Gastrocnemius medialis (tissue), 4 donors: ENCODE data around the gene POLA2. TPM values are rescaled to one million over a fixed set of nuclear protein-coding genes. Genes with fewer than 3 reads are reported as not detected.
"Not testable (repeated sequence)": the region's sequence is repeated elsewhere in the genome, so short reads cannot be mapped to it uniquely, and the experiment has no call there.

Source experiments
- ATAC-seq, 2 donors: fragments of 150-250 bp; one replicate each; pipeline ENCODE4 v1.9.1; 2016
- DNase-seq, 2 donors: peaks; one replicate each; pipeline ENCODE4 v3.0.0-alpha.2; 2019
- H3K27ac ChIP-seq, 4 donors: fragments of 200-600 bp; sonication (generic); 1 replicate in 1 of 4; 2 replicates in 3 of 4; pipeline ENCODE4 v1.5.1; 2016 to 2018; ENCODE audit warnings: mild to moderate bottlenecking in 2 of 4, moderate library complexity in 1 of 4
- H3K27me3 ChIP-seq, 3 donors: fragments of 200-600 bp; sonication (generic) in 2 of 3; 1 replicate in 1 of 3; 2 replicates in 2 of 3; pipeline versions ENCODE4 v1.5.1 to v1.6.0; 2016 to 2019; ENCODE audit warnings: mild to moderate bottlenecking in 1 of 3, moderate library complexity in 1 of 3
- H3K36me3 ChIP-seq, 2 donors: fragments of 200-600 bp; sonication (generic) in 1 of 2; one replicate each; pipeline ENCODE4 v1.5.1; 2017 to 2018
- H3K4me1 ChIP-seq, 2 donors: fragments of 200-600 bp; sonication (generic) in 1 of 2; one replicate each; pipeline ENCODE4 v1.5.1; 2016 to 2017; ENCODE audit warnings: mild to moderate bottlenecking in 2 of 2
- H3K4me3 ChIP-seq, 4 donors: fragments of 200-600 bp; sonication (generic) in 3 of 4; 1 replicate in 1 of 4; 2 replicates in 3 of 4; pipeline ENCODE4 v1.5.1; 2016 to 2019; ENCODE audit warnings: mild to moderate bottlenecking in 2 of 4
- H3K9me3 ChIP-seq, 3 donors: fragments of 200-600 bp; sonication (generic) in 2 of 3; 1 replicate in 1 of 3; 2 replicates in 2 of 3; pipeline ENCODE4 v1.5.1; 2016 to 2019
- POLR2A ChIP-seq, 2 donors: fragments of 450-650 bp; IDR thresholded peaks; one replicate each; pipeline ENCODE4 v1.6.1; 2017; ENCODE audit warnings: antibody characterized with exemption in 2 of 2, mild to moderate bottlenecking in 2 of 2, moderate library complexity in 2 of 2
- in situ Hi-C, 4 donors: fragments of 200-750 bp; cut with MboI; loops; one replicate each; pipeline versions ENCODE4 v1.15.0 to v1.8.0; 2017; ENCODE audit warnings: low sequenced_read_pairs in 4 of 4
- intact Hi-C: fragments of 100-400 bp; cut with DNase I; formaldehyde crosslinking; loops from one replicate; pipeline ENCODE4 v1.15.1; 2023; ENCODE audit warnings: low total_unique reads
- total RNA-seq, 4 donors: library from RNA; depleted of rRNA; stranded (reverse); fragments of >200 nt; gene quantifications; one replicate each; pipeline versions ENCODE4 v1.1.0 to v1.2.3, GENCODE V29; 2016
- TF ChIP-seq, protein P1 (sequence below), 5 experiments: fragments of 450-650 bp in 3 of 5; fragments of 200-600 bp in 2 of 5; sonication (generic) in 2 of 5; IDR thresholded peaks in 4 of 5; conservative IDR thresholded peaks in 1 of 5; 1 replicate in 4 of 5; 2 replicates in 1 of 5; pipeline ENCODE4 v1.5.1; 2016 to 2019; ENCODE audit warnings: antibody characterized with exemption in 5 of 5, mild to moderate bottlenecking in 3 of 5, moderate library complexity in 3 of 5

Gene POLA2
- total RNA-seq, 4 donors from 2014 or later, result 2.9 to 9.2 (median 6.9) TPM

DNA sequence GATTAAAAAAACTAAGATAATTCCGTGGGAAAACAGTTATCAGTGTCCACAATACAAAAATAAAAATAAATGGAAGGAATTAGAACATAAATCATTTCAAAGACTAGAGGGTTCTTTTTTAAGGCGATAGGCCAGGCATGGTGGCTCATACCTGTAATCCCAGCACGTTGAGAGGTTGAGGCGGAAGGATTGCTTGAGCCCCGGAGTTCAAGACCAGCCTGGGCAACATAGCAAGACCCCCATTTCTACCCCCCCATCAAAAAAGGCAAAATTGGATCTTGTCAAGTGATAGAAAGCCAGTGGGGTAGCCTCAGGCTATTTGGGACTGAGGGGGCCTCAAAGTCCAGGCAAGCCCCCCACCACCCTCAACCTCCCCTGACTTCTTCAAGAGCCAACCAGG is 20.6 kb upstream of the POLA2 start:
- intact Hi-C loops, result no loop called here
- no peak for TF ChIP-seq POLR2A (IDR thresholded peaks at IDR 0.05)
- TF ChIP-seq, protein P1, sequence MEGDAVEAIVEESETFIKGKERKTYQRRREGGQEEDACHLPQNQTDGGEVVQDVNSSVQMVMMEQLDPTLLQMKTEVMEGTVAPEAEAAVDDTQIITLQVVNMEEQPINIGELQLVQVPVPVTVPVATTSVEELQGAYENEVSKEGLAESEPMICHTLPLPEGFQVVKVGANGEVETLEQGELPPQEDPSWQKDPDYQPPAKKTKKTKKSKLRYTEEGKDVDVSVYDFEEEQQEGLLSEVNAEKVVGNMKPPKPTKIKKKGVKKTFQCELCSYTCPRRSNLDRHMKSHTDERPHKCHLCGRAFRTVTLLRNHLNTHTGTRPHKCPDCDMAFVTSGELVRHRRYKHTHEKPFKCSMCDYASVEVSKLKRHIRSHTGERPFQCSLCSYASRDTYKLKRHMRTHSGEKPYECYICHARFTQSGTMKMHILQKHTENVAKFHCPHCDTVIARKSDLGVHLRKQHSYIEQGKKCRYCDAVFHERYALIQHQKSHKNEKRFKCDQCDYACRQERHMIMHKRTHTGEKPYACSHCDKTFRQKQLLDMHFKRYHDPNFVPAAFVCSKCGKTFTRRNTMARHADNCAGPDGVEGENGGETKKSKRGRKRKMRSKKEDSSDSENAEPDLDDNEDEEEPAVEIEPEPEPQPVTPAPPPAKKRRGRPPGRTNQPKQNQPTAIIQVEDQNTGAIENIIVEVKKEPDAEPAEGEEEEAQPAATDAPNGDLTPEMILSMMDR (IDR thresholded peaks at IDR 0.05 in 4 of 5, conservative IDR thresholded peaks at IDR 0.05 in 1 of 5), result no peak
- in situ Hi-C loops, result no loop called here

DNA sequence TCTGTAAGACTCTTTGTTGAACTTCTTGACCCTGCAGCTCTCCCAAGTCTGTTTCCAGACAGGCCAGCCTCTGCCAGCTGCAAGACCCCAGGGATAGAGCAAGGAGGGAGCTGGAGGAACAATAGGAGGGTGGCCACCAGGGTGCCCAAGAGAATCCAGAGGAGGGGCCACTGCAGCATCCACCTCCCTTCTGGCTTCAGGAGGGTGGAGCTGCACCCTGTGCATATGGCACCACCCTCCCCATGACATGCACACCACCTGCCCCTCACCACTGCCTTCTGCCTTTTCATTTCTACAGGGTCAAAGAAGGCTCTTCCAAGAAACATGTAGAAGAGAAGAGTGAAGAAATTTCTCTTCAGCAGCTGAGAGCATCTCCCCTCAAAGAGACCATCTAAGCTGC is 20.1 kb upstream of the POLA2 start:
- Histone ChIP-seq H3K4me1 (no peaks in the 10 kb centered on the region), H3K27me3 (no peaks in the 10 kb centered on the region), H3K27ac (no peak overlapping the region), H3K9me3 (no peaks in the 10 kb centered on the region), H3K4me3 (no peak overlapping the region), H3K36me3 (no peaks in the 10 kb centered on the region)
- no peak for TF ChIP-seq POLR2A (IDR thresholded peaks at IDR 0.05)
- TF ChIP-seq, protein P1 (IDR thresholded peaks at IDR 0.05 in 4 of 5, conservative IDR thresholded peaks at IDR 0.05 in 1 of 5), result no peak
- intact Hi-C loops (no loop called here), in situ Hi-C loops (no loop called here)
- no peak for ATAC-seq
- no peak for DNase-seq

More for the DNA sequence above, 20.6 kb upstream of the POLA2 start:
- no peak for ATAC-seq
- H3K27me3 ChIP-seq, result no peaks in the 10 kb centered on the region
- H3K4me1 ChIP-seq, result no peaks in the 10 kb centered on the region
- no peak for DNase-seq
- H3K27ac ChIP-seq, result no peak overlapping the region
- H3K4me3 ChIP-seq, result no peak overlapping the region
- no peaks in the 10 kb centered on the region for H3K36me3 ChIP-seq
- no peaks in the 10 kb centered on the region for H3K9me3 ChIP-seq

DNA sequence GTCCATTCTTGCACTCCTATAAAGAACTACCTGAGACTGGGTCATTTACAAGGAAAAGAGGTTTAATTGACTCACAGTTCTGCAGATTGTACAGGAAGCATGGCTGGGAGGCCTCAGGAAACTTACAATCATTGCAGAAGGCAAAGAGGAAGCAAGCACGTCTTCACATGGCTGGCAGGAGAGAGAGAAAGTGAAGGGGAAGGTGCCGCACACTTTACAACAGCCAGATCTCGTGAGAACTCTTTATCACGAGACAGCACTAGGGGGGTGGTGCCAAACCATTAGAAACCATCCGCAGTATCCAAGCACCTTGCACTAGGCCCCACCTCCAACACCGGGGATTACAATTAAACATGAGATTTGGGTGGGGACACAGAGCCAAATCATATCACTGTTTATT is 19.4 kb upstream of the POLA2 start:
- Histone ChIP-seq H3K4me1 (no peaks in the 10 kb centered on the region), H3K27me3 (no peaks in the 10 kb centered on the region), H3K4me3 (no peak overlapping the region), H3K27ac (no peak overlapping the region), H3K36me3 (no peaks in the 10 kb centered on the region), H3K9me3 (no peaks in the 10 kb centered on the region)
- in situ Hi-C loops, result no loop called here
- TF ChIP-seq, protein P1 (IDR thresholded peaks at IDR 0.05 in 4 of 5, conservative IDR thresholded peaks at IDR 0.05 in 1 of 5), result no peak
- TF ChIP-seq POLR2A (IDR thresholded peaks at IDR 0.05), result no peak
- DNase-seq (no peak), ATAC-seq (no peak)
- intact Hi-C loops, result no loop called here

DNA sequence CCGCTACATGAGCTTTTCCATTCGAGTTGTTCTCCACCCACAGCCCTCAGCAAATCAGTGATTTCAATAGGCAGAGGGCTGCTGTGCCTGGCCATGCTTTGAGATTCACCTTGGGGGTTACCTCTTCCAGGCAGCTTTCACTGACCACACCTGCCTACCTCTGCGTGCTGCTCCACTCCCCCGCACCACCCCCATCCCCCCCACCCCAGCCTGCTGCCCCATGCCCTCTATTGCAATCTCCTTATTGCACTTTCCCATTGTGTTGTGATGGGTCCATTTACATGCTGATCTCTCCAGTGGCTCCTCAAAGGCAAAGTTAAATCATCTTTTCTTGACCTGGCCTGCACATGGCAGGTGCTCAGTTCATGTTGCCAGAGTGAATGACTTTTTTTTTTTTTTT is 18.0 kb upstream of the POLA2 start:
- no peak for DNase-seq
- intact Hi-C loops (no loop called here), in situ Hi-C loops (no loop called here)
- no peak for ATAC-seq
- TF ChIP-seq POLR2A (IDR thresholded peaks at IDR 0.05), result no peak
- TF ChIP-seq, protein P1 (IDR thresholded peaks at IDR 0.05 in 4 of 5, conservative IDR thresholded peaks at IDR 0.05 in 1 of 5), result no peak
- Histone ChIP-seq H3K9me3 (no peaks in the 10 kb centered on the region), H3K27ac (no peak overlapping the region), H3K4me1 (no peaks in the 10 kb centered on the region), H3K36me3 (no peaks in the 10 kb centered on the region), H3K4me3 (no peak overlapping the region), H3K27me3 (no peaks in the 10 kb centered on the region)

DNA sequence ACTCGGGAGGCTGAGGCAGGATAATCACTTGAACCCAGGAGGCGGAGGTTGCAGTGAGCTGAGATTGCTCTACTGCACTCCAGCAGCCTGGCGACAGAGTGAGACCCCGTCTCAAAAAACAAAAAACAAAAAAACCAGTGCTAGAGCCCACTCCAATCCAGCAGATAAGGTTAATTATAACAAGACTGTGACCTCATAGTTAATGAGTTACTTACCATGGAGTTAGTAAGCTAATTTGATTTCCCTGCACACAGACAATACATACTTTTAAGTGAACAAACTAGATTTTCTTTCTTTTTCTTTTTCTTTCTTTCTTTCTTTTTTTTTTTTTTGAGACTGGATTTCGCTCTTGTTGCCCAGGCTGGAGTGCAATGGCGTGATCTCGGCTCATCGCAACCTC is 16.7 kb upstream of the POLA2 start:
- H3K27ac ChIP-seq, H3K27me3 ChIP-seq, in situ Hi-C loops, H3K4me3 ChIP-seq, intact Hi-C loops, ATAC-seq, DNase-seq, H3K4me1 ChIP-seq, H3K36me3 ChIP-seq, H3K9me3 ChIP-seq: not testable (repeated sequence)
